ENCODE measurements around the gene AMPH. TPM values are rescaled to one million over a fixed set of nuclear protein-coding genes. Genes with fewer than 3 reads are reported as not detected.

AMPH gene
- total RNA-seq, 4 donors from 2014 or later, result 2.8 to 41.2 (median 16.7) TPM

DNA sequence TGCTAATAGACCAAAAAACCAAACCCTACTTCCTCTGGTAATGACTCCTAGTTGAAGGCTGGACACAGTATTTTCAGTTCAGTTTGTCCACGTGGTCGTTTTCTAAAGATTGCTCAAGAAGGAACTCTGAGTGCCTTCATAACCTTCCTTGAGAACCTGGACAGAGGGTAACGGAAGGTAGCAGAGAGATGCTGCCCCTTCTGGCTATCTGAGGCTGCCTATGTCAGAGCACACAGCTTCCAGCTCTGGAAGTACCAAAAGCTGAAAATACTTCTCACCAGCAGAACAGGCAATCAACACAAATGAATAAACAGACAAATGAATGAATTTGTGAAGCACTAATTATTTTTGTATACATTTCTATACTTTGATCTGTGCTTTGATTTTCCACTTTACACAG is 85.2 kb downstream of the AMPH start:
- DNase-seq (ENCODE audit: low spot score), result no peak
- TF ChIP-seq, protein P1, sequence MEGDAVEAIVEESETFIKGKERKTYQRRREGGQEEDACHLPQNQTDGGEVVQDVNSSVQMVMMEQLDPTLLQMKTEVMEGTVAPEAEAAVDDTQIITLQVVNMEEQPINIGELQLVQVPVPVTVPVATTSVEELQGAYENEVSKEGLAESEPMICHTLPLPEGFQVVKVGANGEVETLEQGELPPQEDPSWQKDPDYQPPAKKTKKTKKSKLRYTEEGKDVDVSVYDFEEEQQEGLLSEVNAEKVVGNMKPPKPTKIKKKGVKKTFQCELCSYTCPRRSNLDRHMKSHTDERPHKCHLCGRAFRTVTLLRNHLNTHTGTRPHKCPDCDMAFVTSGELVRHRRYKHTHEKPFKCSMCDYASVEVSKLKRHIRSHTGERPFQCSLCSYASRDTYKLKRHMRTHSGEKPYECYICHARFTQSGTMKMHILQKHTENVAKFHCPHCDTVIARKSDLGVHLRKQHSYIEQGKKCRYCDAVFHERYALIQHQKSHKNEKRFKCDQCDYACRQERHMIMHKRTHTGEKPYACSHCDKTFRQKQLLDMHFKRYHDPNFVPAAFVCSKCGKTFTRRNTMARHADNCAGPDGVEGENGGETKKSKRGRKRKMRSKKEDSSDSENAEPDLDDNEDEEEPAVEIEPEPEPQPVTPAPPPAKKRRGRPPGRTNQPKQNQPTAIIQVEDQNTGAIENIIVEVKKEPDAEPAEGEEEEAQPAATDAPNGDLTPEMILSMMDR (IDR thresholded peaks at IDR 0.05), result no peak
- ATAC-seq (ENCODE audit: low FRiP score), result no peak

DNA sequence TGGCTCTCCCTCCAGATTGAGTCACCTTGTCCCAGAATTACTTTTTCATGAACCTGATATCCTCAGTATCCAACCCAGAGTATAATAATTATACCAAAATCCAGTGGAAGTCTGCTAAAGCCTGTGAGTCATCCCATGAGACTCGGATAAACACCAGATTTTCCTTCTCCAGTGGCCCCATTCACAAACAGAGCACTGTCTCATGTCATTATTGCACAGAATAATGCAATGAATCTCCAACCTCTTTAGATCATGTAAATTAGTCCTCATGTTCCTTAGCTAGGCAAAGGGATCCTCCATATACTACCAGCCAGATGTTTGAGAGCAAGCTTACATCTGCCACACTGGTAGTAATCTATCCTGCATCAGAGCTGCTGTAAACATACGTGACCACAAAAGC is 89.0 kb downstream of the AMPH start:
- TF ChIP-seq, protein P1 (IDR thresholded peaks at IDR 0.05), result no peak
- ATAC-seq (ENCODE audit: low FRiP score), result no peak
- no peak for DNase-seq (ENCODE audit: low spot score)

DNA sequence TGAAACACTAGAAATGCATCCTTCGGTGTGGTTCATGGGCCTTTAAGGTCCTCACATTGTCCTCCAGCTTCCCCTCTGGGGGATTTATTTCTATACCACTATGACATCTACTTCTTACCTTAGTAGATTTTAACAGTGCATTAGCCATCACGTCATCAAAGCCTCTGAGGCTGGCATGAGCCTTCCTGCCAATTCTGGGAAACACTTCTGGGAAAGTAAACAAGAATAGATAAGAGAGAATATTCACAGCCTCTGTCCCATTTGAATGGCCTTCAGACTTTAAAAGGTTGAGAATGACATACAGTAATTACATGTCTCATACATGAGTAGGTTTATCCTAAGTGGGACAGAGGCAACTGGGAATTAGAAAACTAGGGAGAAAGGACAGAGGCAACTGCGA is 89.7 kb downstream of the AMPH start:
- DNase-seq (ENCODE audit: low spot score) (no peak), ATAC-seq (ENCODE audit: low FRiP score) (no peak)
- TF ChIP-seq, protein P1 (IDR thresholded peaks at IDR 0.05), result no peak

DNA sequence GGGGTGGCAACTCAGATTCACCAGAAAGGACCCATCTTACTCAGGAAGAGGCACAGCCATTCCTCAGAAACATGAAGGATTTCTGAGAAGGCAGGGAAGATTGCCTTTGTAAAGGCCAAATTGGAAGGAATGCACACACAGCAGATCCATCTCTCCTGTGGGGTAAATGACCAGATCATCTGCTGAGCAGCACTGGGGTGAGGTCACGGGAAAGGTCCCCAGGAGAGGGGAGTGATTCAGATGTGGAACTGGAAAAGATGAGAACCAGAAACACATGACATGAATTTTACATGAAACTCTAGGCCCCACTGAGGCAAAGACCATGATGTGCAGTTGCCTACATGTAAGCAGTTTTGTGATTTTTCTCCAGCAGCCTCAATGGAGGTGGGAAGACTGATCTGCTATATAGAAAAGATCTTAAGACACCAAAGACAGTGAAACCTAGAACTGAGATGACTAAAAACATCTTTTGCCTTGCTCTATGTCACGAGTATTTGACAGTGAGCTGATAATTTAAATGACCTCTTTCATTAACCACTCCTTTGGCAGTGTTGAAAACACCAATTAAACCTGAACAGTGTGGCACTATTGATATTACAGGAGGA is 91.6 kb downstream of the AMPH start:
- no peak for ATAC-seq (ENCODE audit: low FRiP score)
- no peak for DNase-seq (ENCODE audit: low spot score)
- TF ChIP-seq, protein P1 (IDR thresholded peaks at IDR 0.05), result no peak

DNA sequence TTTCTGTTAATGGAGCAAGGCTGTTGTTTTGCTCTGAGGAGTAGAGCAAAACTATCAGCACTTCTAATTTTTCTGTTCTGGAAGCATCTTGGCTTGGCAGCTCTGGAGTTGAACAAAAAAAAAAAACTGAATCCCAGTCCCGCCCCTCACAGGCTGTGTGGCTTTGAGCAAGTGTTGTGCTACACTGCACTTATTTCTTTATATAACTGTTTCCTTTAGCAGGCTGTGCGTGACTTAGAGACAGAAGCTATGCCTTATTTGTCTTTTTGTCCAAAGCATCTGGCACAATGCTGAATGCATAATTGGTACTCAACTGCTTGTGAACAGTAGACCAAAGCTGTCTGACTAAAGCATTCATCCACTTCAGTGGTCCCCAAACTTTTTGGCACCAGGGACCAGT is 96.1 kb downstream of the AMPH start:
- ATAC-seq (ENCODE audit: low FRiP score), result no peak
- TF ChIP-seq, protein P1 (IDR thresholded peaks at IDR 0.05), result no peak
- DNase-seq (ENCODE audit: low spot score), result no peak

DNA sequence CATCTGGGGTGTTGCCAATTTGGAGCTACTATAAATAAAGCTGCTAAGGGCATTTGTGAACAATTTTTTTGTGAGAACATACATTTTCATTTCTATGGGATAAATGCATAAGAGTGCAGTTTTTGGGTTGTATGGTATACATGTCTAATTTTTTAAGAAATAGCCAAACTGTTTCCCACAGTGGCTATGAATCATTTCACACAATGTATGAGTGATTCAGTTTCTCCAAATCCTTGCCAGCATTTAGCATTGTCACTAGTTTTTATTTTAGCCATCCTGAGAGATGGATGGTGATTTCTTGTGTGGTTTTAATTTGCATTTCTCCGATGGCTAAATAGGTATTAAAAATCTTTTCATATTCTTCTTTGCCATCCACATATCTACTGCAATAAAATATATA is 105.3 kb downstream of the AMPH start:
- DNase-seq (ENCODE audit: low spot score) (no peak), ATAC-seq (ENCODE audit: low FRiP score) (no peak)
- TF ChIP-seq, protein P1 (IDR thresholded peaks at IDR 0.05), result no peak

DNA sequence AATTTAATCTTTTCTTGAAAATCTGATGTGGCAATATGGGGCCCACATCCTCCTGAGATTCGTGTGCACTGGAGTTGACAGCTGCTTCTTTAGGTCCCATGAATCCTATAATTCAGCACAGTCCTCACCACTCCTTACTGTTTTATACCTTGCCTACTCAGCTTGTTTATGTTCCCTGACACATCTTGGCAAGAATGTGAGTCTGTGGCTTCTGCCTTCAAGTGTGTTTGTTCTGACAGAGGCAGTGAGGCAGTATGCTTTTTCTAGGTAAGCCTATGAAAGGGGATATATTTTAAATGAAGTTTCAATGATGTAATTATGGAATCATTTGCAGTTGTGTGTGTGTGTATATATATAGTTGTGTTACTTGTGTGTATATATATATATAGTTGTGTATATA is 106.4 kb downstream of the AMPH start:
- ATAC-seq (ENCODE audit: low FRiP score), result no peak
- TF ChIP-seq, protein P1 (IDR thresholded peaks at IDR 0.05), result no peak
- no peak for DNase-seq (ENCODE audit: low spot score)

All from omental fat pad (tissue), 4 donors.